NCI-H146 (cell line): ENCODE results near the gene VRK1.

Source experiments
- DNase-seq: peaks from one replicate; lab custom pipeline; 2025; lab: John Stamatoyannopoulos, UW

The VRK1 gene

GRCh38 chr14:96826818-96827217 lies 29.6 kb downstream of the VRK1 start:
- DNase-seq, result no peak

GRCh38 chr14:96827290-96827689 lies 30.1 kb downstream of the VRK1 start:
- DNase-seq, result no peak

- DNase-seq, result no peak
These were observed 32.6 kb downstream of the VRK1 start for GRCh38 chr14:96829791-96830190.

GRCh38 chr14:96830946-96831345 lies 33.8 kb downstream of the VRK1 start:
- DNase-seq, result no peak

- no peak for DNase-seq
These were observed 35.2 kb downstream of the VRK1 start for GRCh38 chr14:96832351-96832750.

GRCh38 chr14:96838449-96838848 lies 41.3 kb downstream of the VRK1 start:
- DNase-seq, result no peak

- no peak for DNase-seq
These were observed 42.1 kb downstream of the VRK1 start for GRCh38 chr14:96839251-96839650.

GRCh38 chr14:96843137-96843536 lies 46.0 kb downstream of the VRK1 start:
- DNase-seq, result no peak

- no peak for DNase-seq
These were observed 47.8 kb downstream of the VRK1 start for GRCh38 chr14:96844857-96845570.

GRCh38 chr14:96847451-96847850 lies 50.3 kb downstream of the VRK1 start:
- DNase-seq, result no peak

- DNase-seq, result no peak
These were observed 50.8 kb downstream of the VRK1 start for GRCh38 chr14:96848011-96848410.

- no peak for DNase-seq
These were observed 52.6 kb downstream of the VRK1 start for GRCh38 chr14:96849733-96850132.

- no peak for DNase-seq
These were observed 54.7 kb downstream of the VRK1 start for GRCh38 chr14:96851694-96852381.

- DNase-seq, result peak; percentile 1
These were observed 55.7 kb downstream of the VRK1 start for GRCh38 chr14:96852823-96853422.

- no peak for DNase-seq
These were observed 61.5 kb downstream of the VRK1 start for GRCh38 chr14:96858643-96859042.

- DNase-seq, result no peak
These were observed 64.6 kb downstream of the VRK1 start for GRCh38 chr14:96861568-96862310.

- no peak for DNase-seq
These were observed 66.3 kb downstream of the VRK1 start for GRCh38 chr14:96863327-96863985.

- no peak for DNase-seq
These were observed 66.8 kb downstream of the VRK1 start for GRCh38 chr14:96863986-96864330.

- DNase-seq, result no peak
These were observed 70.5 kb downstream of the VRK1 start for GRCh38 chr14:96867634-96868033.

GRCh38 chr14:96874127-96874526 lies 76.9 kb downstream of the VRK1 start:
- peak; percentile 2 for DNase-seq

- DNase-seq, result no peak
These were observed 79.6 kb downstream of the VRK1 start for GRCh38 chr14:96876747-96877146.

- no peak for DNase-seq
These were observed 84.5 kb downstream of the VRK1 start for GRCh38 chr14:96881713-96882112.
